Breast epithelium (tissue), 3 donors: ENCODE data around the gene HIGD1B.

Source experiments
- POLR2A ChIP-seq: fragments of 450-650 bp; IDR thresholded peaks from one replicate; pipeline ENCODE4 v1.6.1; 2016; ENCODE audit warnings: antibody characterized with exemption, mild to moderate bottlenecking, moderate library complexity
- POLR2AphosphoS5 ChIP-seq, 3 donors: sonication (generic); formaldehyde crosslinking; IDR thresholded peaks; one replicate each; pipeline ENCODE4 v1.6.1; 2017; ENCODE audit warnings: antibody characterized with exemption in 3 of 3
- TF ChIP-seq, protein P1 (sequence below), 3 donors: fragments of 450-650 bp; IDR thresholded peaks; one replicate each; pipeline ENCODE4 v1.5.1; 2016 to 2017; ENCODE audit warnings: antibody characterized with exemption in 3 of 3, mild to moderate bottlenecking in 3 of 3, moderate library complexity in 3 of 3

DNA sequence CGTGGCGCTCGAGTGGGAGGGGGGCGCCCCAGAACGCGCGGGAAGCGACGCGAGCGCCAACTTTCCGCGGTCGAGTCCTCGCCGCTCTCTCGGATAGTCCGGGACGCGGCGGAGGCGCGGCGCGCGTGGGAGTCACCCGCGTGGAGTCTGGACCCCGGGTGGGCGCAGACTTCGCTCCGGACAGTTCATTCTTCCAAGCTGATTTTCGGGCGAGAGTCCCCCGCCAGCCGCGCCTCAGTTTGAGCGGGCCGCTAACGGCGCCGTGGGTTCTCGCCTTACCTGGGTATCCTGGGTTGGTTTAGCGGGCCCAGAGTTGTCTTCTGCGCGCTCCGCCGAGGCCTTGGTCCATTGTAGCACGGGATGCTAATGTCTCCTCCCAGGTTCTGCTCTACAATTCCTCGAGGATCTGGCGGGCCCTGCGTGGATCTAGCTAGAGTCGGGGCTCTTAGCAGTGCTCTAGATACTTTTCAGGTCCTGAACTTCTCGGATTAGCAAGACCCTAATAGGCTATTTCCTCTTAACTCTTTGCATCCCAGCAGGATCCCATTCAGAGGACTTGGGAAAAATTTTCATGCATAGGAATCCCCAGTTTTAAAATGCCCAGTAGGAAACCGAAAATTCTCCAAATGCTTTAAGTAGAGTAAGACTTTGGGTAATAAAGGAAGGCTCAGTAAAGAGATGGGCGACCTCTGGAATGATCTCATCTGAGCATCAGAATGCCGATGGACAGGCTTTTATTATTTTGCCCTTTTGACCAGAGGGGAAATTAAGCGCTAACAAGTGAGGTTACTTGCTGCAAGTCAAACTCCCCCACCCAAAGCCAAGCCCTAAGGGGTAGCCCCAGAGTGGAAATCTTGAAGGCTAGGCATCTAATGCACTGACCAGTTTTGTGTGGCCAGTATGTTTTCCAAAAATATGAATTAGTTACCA, 17.1 kb upstream of the HIGD1B start:
- TF ChIP-seq, protein P1, sequence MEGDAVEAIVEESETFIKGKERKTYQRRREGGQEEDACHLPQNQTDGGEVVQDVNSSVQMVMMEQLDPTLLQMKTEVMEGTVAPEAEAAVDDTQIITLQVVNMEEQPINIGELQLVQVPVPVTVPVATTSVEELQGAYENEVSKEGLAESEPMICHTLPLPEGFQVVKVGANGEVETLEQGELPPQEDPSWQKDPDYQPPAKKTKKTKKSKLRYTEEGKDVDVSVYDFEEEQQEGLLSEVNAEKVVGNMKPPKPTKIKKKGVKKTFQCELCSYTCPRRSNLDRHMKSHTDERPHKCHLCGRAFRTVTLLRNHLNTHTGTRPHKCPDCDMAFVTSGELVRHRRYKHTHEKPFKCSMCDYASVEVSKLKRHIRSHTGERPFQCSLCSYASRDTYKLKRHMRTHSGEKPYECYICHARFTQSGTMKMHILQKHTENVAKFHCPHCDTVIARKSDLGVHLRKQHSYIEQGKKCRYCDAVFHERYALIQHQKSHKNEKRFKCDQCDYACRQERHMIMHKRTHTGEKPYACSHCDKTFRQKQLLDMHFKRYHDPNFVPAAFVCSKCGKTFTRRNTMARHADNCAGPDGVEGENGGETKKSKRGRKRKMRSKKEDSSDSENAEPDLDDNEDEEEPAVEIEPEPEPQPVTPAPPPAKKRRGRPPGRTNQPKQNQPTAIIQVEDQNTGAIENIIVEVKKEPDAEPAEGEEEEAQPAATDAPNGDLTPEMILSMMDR (IDR thresholded peaks at IDR 0.05): no peak
- TF ChIP-seq POLR2AphosphoS5 (IDR thresholded peaks at IDR 0.05) (no peak), POLR2A (no peak)
